ENCODE data around the gene ZFHX2. TPM values are rescaled to one million over a fixed set of nuclear protein-coding genes. Genes with fewer than 3 reads are reported as not detected.

The ZFHX2 gene
- total and polyA plus RNA-seq, 2 of the 13 experiments (the other 11 are each of a cell fraction or from before 2014, with no cell fraction given): 0.17 to 0.44 TPM

DNA sequence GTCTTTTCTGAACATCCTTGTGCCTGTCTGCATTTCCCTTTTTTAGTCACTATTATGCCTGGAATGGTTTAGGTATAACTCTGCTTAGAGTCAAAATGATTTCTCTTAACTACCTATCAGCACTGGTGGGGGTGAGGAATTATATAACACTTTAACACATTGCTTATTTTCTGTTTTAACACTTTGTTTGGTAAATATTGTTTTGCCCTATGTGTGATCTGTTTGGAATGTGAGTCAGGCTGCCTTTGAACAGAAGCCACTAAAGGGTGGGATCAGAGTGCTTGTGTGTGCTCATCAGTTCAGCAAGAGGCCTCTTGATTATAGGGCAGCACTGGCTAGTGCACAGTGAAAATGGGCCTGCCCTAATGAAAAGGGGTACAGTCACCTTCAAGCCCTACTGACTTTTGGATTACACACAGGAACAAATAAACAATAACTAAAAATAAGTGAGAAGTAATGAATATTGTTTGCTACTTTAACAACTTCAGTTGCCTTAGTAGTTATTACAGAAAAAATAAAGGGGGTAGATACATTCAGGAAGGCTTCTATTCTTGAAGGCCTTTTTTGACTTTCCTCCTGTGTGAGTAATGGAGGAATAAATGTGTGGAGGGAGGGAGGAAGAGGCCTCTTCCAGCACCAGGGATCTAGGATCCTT lies 58.8 kb downstream of the ZFHX2 start (continued):
- TF ChIP-seq, protein P1, sequence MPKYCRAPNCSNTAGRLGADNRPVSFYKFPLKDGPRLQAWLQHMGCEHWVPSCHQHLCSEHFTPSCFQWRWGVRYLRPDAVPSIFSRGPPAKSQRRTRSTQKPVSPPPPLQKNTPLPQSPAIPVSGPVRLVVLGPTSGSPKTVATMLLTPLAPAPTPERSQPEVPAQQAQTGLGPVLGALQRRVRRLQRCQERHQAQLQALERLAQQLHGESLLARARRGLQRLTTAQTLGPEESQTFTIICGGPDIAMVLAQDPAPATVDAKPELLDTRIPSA (CRISPR knock-in tag; IDR thresholded peaks at IDR 0.05; ENCODE audit: borderline replicate concordance): no peak
- TF ChIP-seq FOSL2 (CRISPR knock-in tag; IDR thresholded peaks at IDR 0.05) (peak; percentile 92), ZEB1 (IDR thresholded peaks at IDR 0.05; ENCODE audit: insufficient replicate concordance, low read depth) (no peak), ZNF207 (IDR thresholded peaks at IDR 0.05; ENCODE audit: borderline replicate concordance) (no peak), ZNF564 (CRISPR knock-in tag; IDR thresholded peaks at IDR 0.05) (peak; percentile 85), ZSCAN21 (CRISPR knock-in tag; IDR thresholded peaks at IDR 0.05; ENCODE audit: borderline replicate concordance) (0 out of 2 replicates have a peak, but pooled peaks have one; percentile 45), RBM22 (optimal IDR thresholded peaks at IDR 0.05; ENCODE audit: low read length) (no peak), ZNF292 (CRISPR knock-in tag; IDR thresholded peaks at IDR 0.05; ENCODE audit: borderline replicate concordance, low read depth) (peak; percentile 56; the same call in 1 of the 2 replicates), ZNF432 (CRISPR knock-in tag; IDR thresholded peaks at IDR 0.05; ENCODE audit: borderline replicate concordance) (no peak), HOXA7 (CRISPR knock-in tag; IDR thresholded peaks at IDR 0.05) (no peak), CHD4 (IDR thresholded peaks at IDR 0.05; ENCODE audit: borderline replicate concordance, low read length) (no peak), ZNF264 (CRISPR knock-in tag; IDR thresholded peaks at IDR 0.05) (peak; percentile 34; the same call in 1 of the 2 replicates), MTF2 (CRISPR knock-in tag; IDR thresholded peaks at IDR 0.05; ENCODE audit: borderline replicate concordance) (no peak)
- TF ChIP-seq, protein P2, sequence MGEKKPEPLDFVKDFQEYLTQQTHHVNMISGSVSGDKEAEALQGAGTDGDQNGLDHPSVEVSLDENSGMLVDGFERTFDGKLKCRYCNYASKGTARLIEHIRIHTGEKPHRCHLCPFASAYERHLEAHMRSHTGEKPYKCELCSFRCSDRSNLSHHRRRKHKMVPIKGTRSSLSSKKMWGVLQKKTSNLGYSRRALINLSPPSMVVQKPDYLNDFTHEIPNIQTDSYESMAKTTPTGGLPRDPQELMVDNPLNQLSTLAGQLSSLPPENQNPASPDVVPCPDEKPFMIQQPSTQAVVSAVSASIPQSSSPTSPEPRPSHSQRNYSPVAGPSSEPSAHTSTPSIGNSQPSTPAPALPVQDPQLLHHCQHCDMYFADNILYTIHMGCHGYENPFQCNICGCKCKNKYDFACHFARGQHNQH (CRISPR knock-in tag; IDR thresholded peaks at IDR 0.05): peak; percentile 78
- TF ChIP-seq, protein P3, sequence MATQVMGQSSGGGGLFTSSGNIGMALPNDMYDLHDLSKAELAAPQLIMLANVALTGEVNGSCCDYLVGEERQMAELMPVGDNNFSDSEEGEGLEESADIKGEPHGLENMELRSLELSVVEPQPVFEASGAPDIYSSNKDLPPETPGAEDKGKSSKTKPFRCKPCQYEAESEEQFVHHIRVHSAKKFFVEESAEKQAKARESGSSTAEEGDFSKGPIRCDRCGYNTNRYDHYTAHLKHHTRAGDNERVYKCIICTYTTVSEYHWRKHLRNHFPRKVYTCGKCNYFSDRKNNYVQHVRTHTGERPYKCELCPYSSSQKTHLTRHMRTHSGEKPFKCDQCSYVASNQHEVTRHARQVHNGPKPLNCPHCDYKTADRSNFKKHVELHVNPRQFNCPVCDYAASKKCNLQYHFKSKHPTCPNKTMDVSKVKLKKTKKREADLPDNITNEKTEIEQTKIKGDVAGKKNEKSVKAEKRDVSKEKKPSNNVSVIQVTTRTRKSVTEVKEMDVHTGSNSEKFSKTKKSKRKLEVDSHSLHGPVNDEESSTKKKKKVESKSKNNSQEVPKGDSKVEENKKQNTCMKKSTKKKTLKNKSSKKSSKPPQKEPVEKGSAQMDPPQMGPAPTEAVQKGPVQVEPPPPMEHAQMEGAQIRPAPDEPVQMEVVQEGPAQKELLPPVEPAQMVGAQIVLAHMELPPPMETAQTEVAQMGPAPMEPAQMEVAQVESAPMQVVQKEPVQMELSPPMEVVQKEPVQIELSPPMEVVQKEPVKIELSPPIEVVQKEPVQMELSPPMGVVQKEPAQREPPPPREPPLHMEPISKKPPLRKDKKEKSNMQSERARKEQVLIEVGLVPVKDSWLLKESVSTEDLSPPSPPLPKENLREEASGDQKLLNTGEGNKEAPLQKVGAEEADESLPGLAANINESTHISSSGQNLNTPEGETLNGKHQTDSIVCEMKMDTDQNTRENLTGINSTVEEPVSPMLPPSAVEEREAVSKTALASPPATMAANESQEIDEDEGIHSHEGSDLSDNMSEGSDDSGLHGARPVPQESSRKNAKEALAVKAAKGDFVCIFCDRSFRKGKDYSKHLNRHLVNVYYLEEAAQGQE (IDR thresholded peaks at IDR 0.05; ENCODE audit: borderline replicate concordance in 1 of 2, low read depth in 1 of 2, low read length in 2 of 2): no peak
- TF ChIP-seq, protein P4, sequence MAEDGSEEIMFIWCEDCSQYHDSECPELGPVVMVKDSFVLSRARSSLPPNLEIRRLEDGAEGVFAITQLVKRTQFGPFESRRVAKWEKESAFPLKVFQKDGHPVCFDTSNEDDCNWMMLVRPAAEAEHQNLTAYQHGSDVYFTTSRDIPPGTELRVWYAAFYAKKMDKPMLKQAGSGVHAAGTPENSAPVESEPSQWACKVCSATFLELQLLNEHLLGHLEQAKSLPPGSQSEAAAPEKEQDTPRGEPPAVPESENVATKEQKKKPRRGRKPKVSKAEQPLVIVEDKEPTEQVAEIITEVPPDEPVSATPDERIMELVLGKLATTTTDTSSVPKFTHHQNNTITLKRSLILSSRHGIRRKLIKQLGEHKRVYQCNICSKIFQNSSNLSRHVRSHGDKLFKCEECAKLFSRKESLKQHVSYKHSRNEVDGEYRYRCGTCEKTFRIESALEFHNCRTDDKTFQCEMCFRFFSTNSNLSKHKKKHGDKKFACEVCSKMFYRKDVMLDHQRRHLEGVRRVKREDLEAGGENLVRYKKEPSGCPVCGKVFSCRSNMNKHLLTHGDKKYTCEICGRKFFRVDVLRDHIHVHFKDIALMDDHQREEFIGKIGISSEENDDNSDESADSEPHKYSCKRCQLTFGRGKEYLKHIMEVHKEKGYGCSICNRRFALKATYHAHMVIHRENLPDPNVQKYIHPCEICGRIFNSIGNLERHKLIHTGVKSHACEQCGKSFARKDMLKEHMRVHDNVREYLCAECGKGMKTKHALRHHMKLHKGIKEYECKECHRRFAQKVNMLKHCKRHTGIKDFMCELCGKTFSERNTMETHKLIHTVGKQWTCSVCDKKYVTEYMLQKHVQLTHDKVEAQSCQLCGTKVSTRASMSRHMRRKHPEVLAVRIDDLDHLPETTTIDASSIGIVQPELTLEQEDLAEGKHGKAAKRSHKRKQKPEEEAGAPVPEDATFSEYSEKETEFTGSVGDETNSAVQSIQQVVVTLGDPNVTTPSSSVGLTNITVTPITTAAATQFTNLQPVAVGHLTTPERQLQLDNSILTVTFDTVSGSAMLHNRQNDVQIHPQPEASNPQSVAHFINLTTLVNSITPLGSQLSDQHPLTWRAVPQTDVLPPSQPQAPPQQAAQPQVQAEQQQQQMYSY (CRISPR knock-in tag; IDR thresholded peaks at IDR 0.05): no peak
- TF ChIP-seq, protein P5, sequence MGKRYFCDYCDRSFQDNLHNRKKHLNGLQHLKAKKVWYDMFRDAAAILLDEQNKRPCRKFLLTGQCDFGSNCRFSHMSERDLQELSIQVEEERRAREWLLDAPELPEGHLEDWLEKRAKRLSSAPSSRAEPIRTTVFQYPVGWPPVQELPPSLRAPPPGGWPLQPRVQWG (CRISPR knock-in tag; IDR thresholded peaks at IDR 0.05; ENCODE audit: borderline replicate concordance, low read depth): no peak

Data from HepG2 (cell line).